Brain microvascular endothelial cell (primary cell): ENCODE measurements around the gene PLEKHG2.
A peak's percentile ranks its signal among the peaks of the same experiment; 100 is the strongest.

Source experiments
- DNase-seq: peaks from one replicate; pipeline ENCODE4 v3.0.0-alpha.2; 2020
- H3K27ac ChIP-seq: fragments of 250-450 bp; sonication (Bioruptor Pico); 2 replicates; pipeline ENCODE4 v1.5.1; 2020; ENCODE audit warnings: mild to moderate bottlenecking, moderate library complexity
- H3K27me3 ChIP-seq: fragments of 250-450 bp; sonication (Bioruptor Pico); replicated peaks from 2 replicates; pipeline ENCODE4 v1.5.1; 2020; ENCODE audit warnings: mild to moderate bottlenecking
- H3K36me3 ChIP-seq: fragments of 250-450 bp; sonication (Bioruptor Pico); replicated peaks from 2 replicates; pipeline ENCODE4 v1.5.1; 2020; ENCODE audit warnings: mild to moderate bottlenecking
- H3K4me3 ChIP-seq: 2 replicates; pipeline ENCODE4 v1.5.1; 2011; ENCODE audit warnings: low read depth, mild to moderate bottlenecking, control low read depth, low read length, moderate library complexity
- CTCF ChIP-seq: IDR thresholded peaks from 2 replicates; pipeline ENCODE4 v1.5.1; 2011; ENCODE audit warnings: low read depth, mild to moderate bottlenecking, moderate library complexity, low read length, control low read depth, inconsistent platforms; ENCODE audit errors: missing control alignments
- in situ Hi-C: cut with HindIII; loops from 2 replicates; pipeline ENCODE4 v1.10.0; 2017; ENCODE audit warnings: low sequenced_read_pairs, low pct_ligation_motif_present

Gene PLEKHG2

GRCh38 chr19:39423258-39424086 lies 11.0 kb downstream of the PLEKHG2 start:
- no peak for DNase-seq
- H3K4me3 ChIP-seq, result no peak overlapping the region
- no peak overlapping the region for H3K27ac ChIP-seq
- H3K36me3 ChIP-seq, result peaks cover 67% of the 10 kb centered on the region
- in situ Hi-C loops, result no loop called here
- no peaks in the 10 kb centered on the region for H3K27me3 ChIP-seq
- no peak for TF ChIP-seq CTCF

- Histone ChIP-seq H3K27me3 (no peaks in the 10 kb centered on the region), H3K4me3 (no peak overlapping the region), H3K27ac (no peak overlapping the region), H3K36me3 (peaks cover 53% of the 10 kb centered on the region)
- no peak for TF ChIP-seq CTCF
- no peak for DNase-seq
- in situ Hi-C loops, result no loop called here
Observed at GRCh38 chr19:39424934-39425333, 12.5 kb downstream of the PLEKHG2 start.

GRCh38 chr19:39425744-39426143 lies 13.3 kb downstream of the PLEKHG2 start:
- Histone ChIP-seq H3K4me3 (no peak overlapping the region), H3K27ac (no peak overlapping the region), H3K27me3 (no peaks in the 10 kb centered on the region), H3K36me3 (peaks cover 44% of the 10 kb centered on the region)
- in situ Hi-C loops, result no loop called here
- no peak for TF ChIP-seq CTCF
- no peak for DNase-seq

- Histone ChIP-seq H3K4me3 (no peak overlapping the region), H3K27me3 (no peaks in the 10 kb centered on the region), H3K36me3 (peaks cover 42% of the 10 kb centered on the region), H3K27ac (no peak overlapping the region)
- in situ Hi-C loops, result no loop called here
- DNase-seq, result no peak
- no peak for TF ChIP-seq CTCF
Observed at GRCh38 chr19:39426170-39426569, 13.7 kb downstream of the PLEKHG2 start.

- Histone ChIP-seq H3K27ac (peak overlapping the region; percentile 99), H3K36me3 (peaks cover 38% of the 10 kb centered on the region), H3K4me3 (no peak overlapping the region), H3K27me3 (no peaks in the 10 kb centered on the region)
- no peak for TF ChIP-seq CTCF
- in situ Hi-C loops, result no loop called here
- DNase-seq, result no peak
Observed at GRCh38 chr19:39427707-39428106, 15.2 kb downstream of the PLEKHG2 start.
